ENCODE measurements around the gene ADAR. TPM values are rescaled to one million over a fixed set of nuclear protein-coding genes. Genes with fewer than 3 reads are reported as not detected.

Gene ADAR
- total RNA-seq, 1 experiment from 2014 or later = 144 TPM

Other genes starting within 250 kb of the ADAR start
- 0.04 TPM in 1 of 2 replicates, not detected in the other for gene IL6R, start 202.8 kb downstream of the ADAR start, total RNA-seq (2014; rRNA removed; shearing (Covaris generic); ENCODE audit: low replicate concordance)
- not detected in 2 replicates for gene TDRD10, start 106.0 kb downstream of the ADAR start, total RNA-seq (2014; rRNA removed; shearing (Covaris generic); ENCODE audit: low replicate concordance)
- gene SHE, start 105.8 kb downstream of the ADAR start, total RNA-seq (2014; rRNA removed; shearing (Covaris generic); ENCODE audit: low replicate concordance) = not detected in 2 replicates
- 41.2 and 42.1 TPM in 2 replicates for gene UBE2Q1, start 49.5 kb downstream of the ADAR start, total RNA-seq (2014; rRNA removed; shearing (Covaris generic); ENCODE audit: low replicate concordance)
- gene CHRNB2, start 40.4 kb downstream of the ADAR start, total RNA-seq (2014; rRNA removed; shearing (Covaris generic); ENCODE audit: low replicate concordance) = 0.29 and 0.48 TPM in 2 replicates